Prostate gland (tissue), 2 donors: ENCODE data around the gene SHD. TPM values are rescaled to one million over a fixed set of nuclear protein-coding genes. Genes with fewer than 3 reads are reported as not detected.
"Not testable (repeated sequence)": the region's sequence is repeated elsewhere in the genome, so short reads cannot be mapped to it uniquely, and the experiment has no call there.

Experiments
- DNase-seq: peaks from one replicate; pipeline ENCODE4 v3.0.0-alpha.2; 2019; ENCODE audit warnings: low spot score
- H3K27ac ChIP-seq, 2 donors: fragments of 200-600 bp; sonication (generic); 2 replicates each; pipeline ENCODE4 v1.5.1; 2017 to 2019
- H3K27me3 ChIP-seq: fragments of 200-600 bp; sonication (generic); replicated peaks from 2 replicates; pipeline ENCODE4 v1.5.1; 2019; ENCODE audit not compliant: insufficient read depth
- H3K36me3 ChIP-seq, 2 donors: fragments of 200-600 bp; sonication (generic); 1 replicate in 1 of 2; 2 replicates in 1 of 2; pipeline versions ENCODE4 v1.5.1 to v1.8.1; 2017 to 2019
- H3K4me1 ChIP-seq: fragments of 200-600 bp; sonication (generic); replicated peaks from 2 replicates; pipeline ENCODE4 v1.5.1; 2019
- H3K4me3 ChIP-seq, 2 donors: fragments of 200-600 bp; sonication (generic); 2 replicates each; pipeline ENCODE4 v1.5.1; 2017 to 2019
- H3K9me3 ChIP-seq: fragments of 200-600 bp; sonication (generic); 2 replicates; pipeline ENCODE4 v1.5.1; 2017
- POLR2A ChIP-seq: fragments of 450-650 bp; IDR thresholded peaks from one replicate; pipeline ENCODE4 v1.6.1; 2016; ENCODE audit warnings: antibody characterized with exemption, mild to moderate bottlenecking
- POLR2AphosphoS5 ChIP-seq: sonication (generic); formaldehyde crosslinking; IDR thresholded peaks from one replicate; pipeline ENCODE4 v1.6.1; 2017; ENCODE audit warnings: antibody characterized with exemption
- WGBS: methylation state at CpG from one replicate; pipeline ENCODE4 v1.1.5; 2018; 5-methylcytosine and 5-hydroxymethylcytosine counted together
- intact Hi-C: fragments of 100-400 bp; cut with DNase I; formaldehyde crosslinking; loops from one replicate; pipeline ENCODE4 v1.14.2; 2022
- total RNA-seq, 2 donors: library from RNA; depleted of rRNA; stranded (reverse); fragments of >200 nt; gene quantifications; one replicate each; pipeline ENCODE4 v1.1.0, GENCODE V29; 2016
- TF ChIP-seq, protein P1 (sequence below), 4 experiments: fragments of 200-600 bp in 2 of 4; fragments of 450-650 bp in 2 of 4; sonication (generic) in 2 of 4; IDR thresholded peaks; 1 replicate in 3 of 4; 2 replicates in 1 of 4; pipeline ENCODE4 v1.5.1; 2016 to 2019; ENCODE audit warnings: antibody characterized with exemption in 4 of 4, mild to moderate bottlenecking in 2 of 4, moderate library complexity in 2 of 4

SHD gene
- total RNA-seq, 2 donors from 2014 or later = 0.62 to 18.0 TPM

DNA sequence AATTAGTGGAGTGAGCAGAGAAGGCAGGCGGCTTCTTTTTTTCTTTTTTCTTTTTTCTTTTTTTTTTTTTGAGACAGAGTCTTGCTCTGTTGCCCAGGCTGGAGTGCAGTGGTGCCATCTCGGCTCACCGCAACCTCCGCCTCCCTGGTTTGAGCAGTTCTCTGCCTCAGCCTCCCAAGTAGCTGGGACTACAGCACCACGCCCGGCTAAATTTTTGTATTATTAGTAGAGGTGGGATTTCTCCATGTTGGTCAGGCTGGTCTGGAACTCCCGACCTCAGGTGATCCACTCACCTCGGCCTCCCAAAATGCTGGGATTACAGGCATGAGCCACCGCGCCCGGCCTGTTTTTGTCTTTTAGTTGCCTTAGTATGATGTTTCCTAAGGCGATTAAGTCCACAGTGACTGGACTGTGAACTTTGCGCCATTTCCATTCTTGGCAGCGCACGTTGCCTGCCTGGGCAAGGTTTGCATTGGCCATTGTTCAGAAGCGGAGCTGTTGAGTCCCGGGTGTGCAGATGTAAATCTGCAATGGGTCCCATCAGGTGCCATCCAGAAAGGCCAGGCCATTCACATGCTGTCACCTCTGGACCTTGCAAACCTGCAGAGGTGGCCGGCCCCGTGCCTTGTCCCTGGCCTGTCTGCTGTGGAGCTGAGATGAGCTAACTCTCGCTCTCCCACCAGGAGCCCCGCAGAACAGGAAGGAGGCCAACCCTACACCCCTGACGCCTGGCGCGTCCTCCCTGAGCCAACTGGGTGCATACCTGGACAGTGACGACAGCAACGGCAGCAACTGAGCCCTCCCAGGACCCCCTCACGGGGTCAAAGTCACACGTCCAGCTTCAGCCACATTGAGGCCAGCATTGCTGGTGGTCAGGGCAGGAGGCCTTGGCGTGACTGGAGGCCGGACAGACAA, 10.9 kb upstream of the SHD start:
- Histone ChIP-seq H3K4me3 (no peak overlapping the region), H3K27me3 (no peaks in the 10 kb centered on the region), H3K4me1 (no peaks in the 10 kb centered on the region), H3K9me3 (no peaks in the 10 kb centered on the region), H3K36me3 (peaks cover 0 to 7% of the 10 kb centered on the region in 2 donors), H3K27ac (peak overlapping the region in 1 of 2 donors; percentile 58)
- intact Hi-C loops = loop anchor here (5.0 to 10.0 kb wide), 3 partner anchors 84 to 257 kb away; partner anchors contain the start of genes CHAF1A and SH3GL1
- 88% methylated on average over 30 of the region's 30 CpGs for WGBS
- no peak for DNase-seq
- TF ChIP-seq POLR2AphosphoS5 (no peak), POLR2A (no peak)
- TF ChIP-seq, protein P1, sequence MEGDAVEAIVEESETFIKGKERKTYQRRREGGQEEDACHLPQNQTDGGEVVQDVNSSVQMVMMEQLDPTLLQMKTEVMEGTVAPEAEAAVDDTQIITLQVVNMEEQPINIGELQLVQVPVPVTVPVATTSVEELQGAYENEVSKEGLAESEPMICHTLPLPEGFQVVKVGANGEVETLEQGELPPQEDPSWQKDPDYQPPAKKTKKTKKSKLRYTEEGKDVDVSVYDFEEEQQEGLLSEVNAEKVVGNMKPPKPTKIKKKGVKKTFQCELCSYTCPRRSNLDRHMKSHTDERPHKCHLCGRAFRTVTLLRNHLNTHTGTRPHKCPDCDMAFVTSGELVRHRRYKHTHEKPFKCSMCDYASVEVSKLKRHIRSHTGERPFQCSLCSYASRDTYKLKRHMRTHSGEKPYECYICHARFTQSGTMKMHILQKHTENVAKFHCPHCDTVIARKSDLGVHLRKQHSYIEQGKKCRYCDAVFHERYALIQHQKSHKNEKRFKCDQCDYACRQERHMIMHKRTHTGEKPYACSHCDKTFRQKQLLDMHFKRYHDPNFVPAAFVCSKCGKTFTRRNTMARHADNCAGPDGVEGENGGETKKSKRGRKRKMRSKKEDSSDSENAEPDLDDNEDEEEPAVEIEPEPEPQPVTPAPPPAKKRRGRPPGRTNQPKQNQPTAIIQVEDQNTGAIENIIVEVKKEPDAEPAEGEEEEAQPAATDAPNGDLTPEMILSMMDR (IDR thresholded peaks at IDR 0.05) = no peak

GRCh38 chr19:4268816-4269430, 10.1 kb upstream of the SHD start:
- no peaks in the 10 kb centered on the region for H3K27me3 ChIP-seq
- WGBS = 80% methylated on average over 13 of the region's 13 CpGs
- H3K27ac ChIP-seq = no peak overlapping the region
- H3K4me3 ChIP-seq = no peak overlapping the region
- no peak for DNase-seq
- peaks cover 0 to 7% of the 10 kb centered on the region in 2 donors for H3K36me3 ChIP-seq
- H3K4me1 ChIP-seq = no peaks in the 10 kb centered on the region
- intact Hi-C loops = loop anchor here (5.0 to 10.0 kb wide), 3 partner anchors 83 to 256 kb away; partner anchors contain the start of genes CHAF1A and SH3GL1
- H3K9me3 ChIP-seq = no peaks in the 10 kb centered on the region
- no peak for TF ChIP-seq POLR2AphosphoS5
- TF ChIP-seq POLR2A = no peak
- TF ChIP-seq, protein P1 (IDR thresholded peaks at IDR 0.05) = no peak

- no peak overlapping the region for H3K27ac ChIP-seq
- no peaks in the 10 kb centered on the region for H3K4me1 ChIP-seq
- no peaks in the 10 kb centered on the region for H3K9me3 ChIP-seq
- no peaks in the 10 kb centered on the region for H3K27me3 ChIP-seq
- H3K4me3 ChIP-seq = no peak overlapping the region
- 59% methylated on average over 9 of the region's 10 CpGs for WGBS
- TF ChIP-seq POLR2A (no peak), POLR2AphosphoS5 (no peak)
- TF ChIP-seq, protein P1 (IDR thresholded peaks at IDR 0.05) = no peak
- H3K36me3 ChIP-seq = no peaks in the 10 kb centered on the region
- intact Hi-C loops = no loop called here
- DNase-seq = no peak
Observed at GRCh38 chr19:4272894-4273293, 6.2 kb upstream of the SHD start.

DNA sequence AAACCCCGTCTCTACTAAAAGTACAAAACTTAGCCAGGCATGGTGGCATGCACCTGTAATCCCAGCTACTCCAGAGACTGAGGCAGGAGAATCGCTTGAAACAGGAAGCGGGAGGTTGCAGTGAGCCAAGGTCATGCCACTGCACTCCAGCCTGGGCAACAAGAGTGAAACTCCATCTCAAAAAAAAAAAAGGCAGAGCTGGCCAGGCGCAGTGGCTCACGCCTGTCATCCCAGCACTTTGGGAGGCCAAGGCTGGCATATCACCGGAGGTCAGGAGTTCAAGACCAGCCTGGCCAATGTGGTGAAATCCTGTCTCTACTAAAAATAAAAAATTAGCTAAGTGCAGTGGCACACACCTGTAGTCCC, 4.8 kb upstream of the SHD start:
- H3K4me3 ChIP-seq, intact Hi-C loops, DNase-seq, H3K9me3 ChIP-seq, H3K27ac ChIP-seq, H3K4me1 ChIP-seq, H3K36me3 ChIP-seq, H3K27me3 ChIP-seq: not testable (repeated sequence)
- 89% methylated on average over 6 of the region's 6 CpGs for WGBS

GRCh38 chr19:4277191-4277696, 1.8 kb upstream of the SHD start:
- H3K36me3 ChIP-seq = no peaks in the 10 kb centered on the region
- no peak for DNase-seq
- no peak overlapping the region for H3K4me3 ChIP-seq
- intact Hi-C loops = no loop called here
- H3K9me3 ChIP-seq = no peaks in the 10 kb centered on the region
- no peak overlapping the region for H3K27ac ChIP-seq
- no peaks in the 10 kb centered on the region for H3K4me1 ChIP-seq
- WGBS = 47% methylated on average over 16 of the region's 16 CpGs
- TF ChIP-seq POLR2A (no peak), POLR2AphosphoS5 (no peak)
- TF ChIP-seq, protein P1 (IDR thresholded peaks at IDR 0.05) = no peak
- peaks cover 12% of the 10 kb centered on the region for H3K27me3 ChIP-seq
